Stromal cell of bone marrow (primary cell): Measurements from ENCODE around the gene SDR42E2.
"Not testable (repeated sequence)": the region's sequence is repeated elsewhere in the genome, so short reads cannot be mapped to it uniquely, and the experiment has no call there.

Experiments used
- DNase-seq: peaks from one replicate; pipeline ENCODE4 v3.0.0-alpha.2; 2012; ENCODE audit warnings: low read depth

Gene SDR42E2

DNA sequence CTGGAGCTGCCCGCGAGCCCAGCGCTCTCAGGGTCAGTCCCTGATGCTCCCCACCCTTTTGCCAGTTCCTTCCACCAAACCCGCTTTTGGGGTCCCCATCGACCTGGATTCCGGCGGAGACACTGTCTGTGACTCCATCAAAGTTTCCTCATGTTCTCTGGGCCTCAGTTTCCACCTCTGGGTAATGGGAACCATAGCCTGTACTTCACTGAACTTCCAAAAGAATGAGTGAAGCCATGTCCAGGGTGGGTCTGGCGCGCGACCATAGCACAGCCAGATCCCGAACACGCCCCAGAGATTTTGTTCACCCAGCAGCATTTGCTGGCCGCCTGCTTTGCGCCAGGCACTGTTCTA, 327 bp downstream of the SDR42E2 start:
- no peak for DNase-seq

GRCh38 chr16:22163806-22164205, 1.5 kb downstream of the SDR42E2 start:
- no peak for DNase-seq

- no peak for DNase-seq
Observed at GRCh38 chr16:22164482-22164881, 2.2 kb downstream of the SDR42E2 start.

GRCh38 chr16:22165508-22166285, 3.4 kb downstream of the SDR42E2 start:
- no peak for DNase-seq

DNA sequence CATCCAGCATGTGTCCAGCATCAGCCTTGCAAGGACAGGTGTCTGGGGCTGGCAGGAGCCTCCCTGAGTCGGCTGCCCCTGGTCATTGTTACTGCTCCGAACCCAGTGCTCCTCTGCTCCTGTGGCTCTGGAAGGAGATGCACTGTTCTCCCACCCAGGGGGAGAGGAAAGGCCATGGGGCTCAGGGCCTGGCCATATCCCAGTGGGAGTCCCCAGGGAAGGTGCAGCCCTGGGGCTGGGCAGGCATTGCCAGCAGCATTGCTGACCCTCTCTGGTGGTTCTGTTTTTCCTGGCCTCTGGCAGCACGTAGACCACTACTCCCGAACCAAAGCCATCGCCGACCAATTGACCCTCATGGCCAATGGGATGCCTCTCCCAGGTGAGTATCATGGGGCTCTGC, 9.6 kb downstream of the SDR42E2 start:
- no peak for DNase-seq

GRCh38 chr16:22172642-22173041, 10.3 kb downstream of the SDR42E2 start:
- DNase-seq: not testable (repeated sequence)

GRCh38 chr16:22174642-22175041, 12.3 kb downstream of the SDR42E2 start:
- DNase-seq: no peak

DNA sequence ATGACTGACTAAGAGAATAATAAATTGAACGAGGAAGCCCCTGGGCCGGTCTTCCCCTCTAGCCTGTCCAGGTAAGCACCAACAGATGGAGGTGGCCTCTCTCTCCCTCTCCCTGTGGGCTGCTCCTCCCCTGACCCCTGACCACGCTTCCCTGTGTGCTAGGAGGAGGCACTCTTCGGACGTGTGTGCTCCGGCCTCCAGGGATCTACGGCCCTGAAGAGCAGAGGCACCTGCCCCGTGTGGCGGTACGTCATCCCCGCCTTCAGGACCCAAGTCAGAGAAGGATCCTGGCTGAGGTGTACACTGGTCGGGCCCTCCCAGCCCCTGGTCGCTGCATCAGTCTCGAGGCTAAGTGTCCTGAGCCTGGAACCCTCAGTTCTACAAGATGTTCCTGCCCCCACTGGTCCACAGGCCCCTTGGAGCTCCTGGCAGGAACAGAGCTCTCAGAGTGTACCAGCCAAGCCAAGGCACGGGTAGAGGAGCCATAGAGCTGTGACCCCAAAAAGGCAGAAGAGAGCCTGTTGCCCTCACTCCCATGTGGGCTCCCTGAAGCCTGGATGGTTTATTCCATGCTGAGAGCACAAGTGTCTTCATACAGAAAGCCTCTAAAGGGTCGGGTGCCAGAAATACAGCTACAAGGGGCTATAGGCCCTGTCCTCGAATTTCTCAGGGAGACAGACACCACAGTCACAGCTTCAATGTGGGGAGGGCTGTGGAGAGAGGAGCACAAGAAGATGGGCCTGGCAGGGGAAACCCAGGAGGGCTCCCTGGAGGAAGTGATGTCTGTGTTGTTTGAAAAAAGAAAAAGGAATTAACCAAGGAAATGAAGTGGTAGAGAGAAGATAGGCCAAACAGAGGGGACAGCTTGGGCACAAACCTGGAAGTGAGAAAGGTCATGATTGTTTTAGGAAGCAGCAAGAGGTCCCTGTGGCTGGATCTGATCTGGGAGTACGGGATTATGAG, 15.9 kb downstream of the SDR42E2 start:
- no peak for DNase-seq

DNA sequence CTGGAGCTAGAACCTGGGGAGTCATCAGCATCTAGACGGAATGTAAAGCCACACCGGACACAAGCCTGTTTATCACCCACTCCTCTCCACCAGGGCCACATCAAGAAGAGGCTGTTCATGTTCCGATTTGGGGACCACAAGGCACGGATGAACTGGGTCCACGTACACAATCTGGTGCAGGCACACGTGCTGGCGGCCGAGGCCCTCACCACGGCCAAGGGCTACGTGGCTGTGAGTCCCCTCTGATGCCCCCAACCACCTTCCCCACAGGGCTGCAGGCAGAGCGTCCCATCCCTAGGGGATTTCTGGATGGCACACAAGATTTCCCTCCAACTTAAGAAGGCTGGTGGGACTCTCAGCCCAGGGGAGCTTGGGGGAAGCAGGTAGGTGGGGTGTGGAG, 19.1 kb downstream of the SDR42E2 start:
- DNase-seq: no peak

DNA sequence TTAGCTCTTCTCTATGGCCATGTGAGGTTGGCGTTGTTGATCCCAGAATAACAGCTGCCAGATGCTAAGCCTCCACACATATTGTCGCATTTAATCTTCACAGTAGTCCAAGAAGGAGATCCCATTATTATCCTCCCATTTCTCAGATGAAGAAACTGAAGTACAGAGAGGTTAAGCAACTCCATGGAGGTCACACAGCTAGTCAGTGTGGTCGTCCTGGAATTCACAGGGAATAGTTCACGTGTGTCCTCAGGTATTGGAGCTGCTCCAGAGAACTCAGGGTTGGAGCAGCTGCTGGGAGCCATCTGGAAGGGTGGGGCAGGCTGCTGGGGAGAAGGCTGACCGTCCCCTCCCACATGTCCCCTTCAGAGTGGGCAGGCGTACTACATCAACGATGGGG, 19.5 kb downstream of the SDR42E2 start:
- DNase-seq: no peak

- no peak for DNase-seq
Observed at GRCh38 chr16:22183335-22183734, 21.0 kb downstream of the SDR42E2 start.

- no peak for DNase-seq
Observed at GRCh38 chr16:22183901-22184614, 21.8 kb downstream of the SDR42E2 start.

- DNase-seq: no peak
Observed at GRCh38 chr16:22184615-22184968, 22.3 kb downstream of the SDR42E2 start.

GRCh38 chr16:22186517-22186916, 24.2 kb downstream of the SDR42E2 start:
- DNase-seq: no peak

DNA sequence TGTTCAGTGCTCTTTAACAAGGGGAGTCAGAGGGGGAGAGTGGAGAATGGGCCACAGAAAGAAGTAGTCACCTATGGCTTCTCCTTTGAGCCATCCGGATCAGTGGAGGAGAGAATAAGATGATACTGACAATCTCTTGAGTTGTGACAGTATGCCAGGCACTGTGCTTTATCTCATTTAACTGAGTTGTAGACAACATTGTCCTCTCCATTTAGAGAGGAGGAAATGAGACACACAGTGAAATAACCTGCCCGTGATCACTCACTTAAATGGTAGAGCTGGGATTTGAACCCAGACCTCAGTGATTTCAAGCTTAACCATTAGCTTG, 25.9 kb downstream of the SDR42E2 start:
- no peak for DNase-seq

DNA sequence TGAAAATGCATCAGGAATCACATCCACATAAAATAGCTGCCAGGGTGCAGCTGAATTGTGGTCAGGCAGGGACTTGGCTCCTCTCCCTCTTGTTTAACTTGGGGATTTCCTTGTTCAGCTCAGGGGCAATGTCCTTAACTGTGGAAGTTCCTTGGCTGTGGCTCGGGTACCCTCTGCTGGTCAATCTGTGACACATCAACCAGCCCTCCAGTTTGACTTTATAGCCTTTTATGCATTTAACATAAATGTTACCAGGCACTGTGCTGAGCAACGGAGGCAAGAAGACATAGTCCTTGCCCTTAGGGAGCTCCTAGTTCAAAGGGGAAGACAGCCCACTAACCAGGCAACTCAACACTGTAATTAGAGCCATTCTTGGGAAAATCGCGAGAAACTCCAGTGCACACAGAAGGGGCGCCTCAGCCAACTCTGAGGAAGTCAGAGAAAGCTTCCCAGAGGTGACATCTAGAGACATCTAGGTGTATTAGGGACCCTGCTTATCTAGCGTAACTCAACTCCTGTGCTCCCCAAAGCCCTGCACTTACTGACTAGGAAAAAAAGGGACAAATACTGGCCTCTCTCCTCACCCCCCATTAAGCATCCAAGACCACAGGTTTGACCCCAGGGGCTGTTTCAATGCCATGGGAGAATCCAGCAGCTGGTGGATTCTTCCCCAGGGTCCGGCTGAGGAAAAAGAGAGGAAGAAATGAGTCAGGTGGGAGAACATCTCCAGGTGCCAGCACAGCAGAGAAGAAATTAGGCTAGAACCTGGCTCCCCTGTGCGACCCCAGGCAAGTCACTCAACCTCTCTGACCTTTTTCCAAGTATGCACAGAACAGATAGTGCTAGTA, 26.5 kb downstream of the SDR42E2 start:
- peak; percentile 88 for DNase-seq

- DNase-seq: no peak
Observed at GRCh38 chr16:22189473-22190080, 27.3 kb downstream of the SDR42E2 start.

DNA sequence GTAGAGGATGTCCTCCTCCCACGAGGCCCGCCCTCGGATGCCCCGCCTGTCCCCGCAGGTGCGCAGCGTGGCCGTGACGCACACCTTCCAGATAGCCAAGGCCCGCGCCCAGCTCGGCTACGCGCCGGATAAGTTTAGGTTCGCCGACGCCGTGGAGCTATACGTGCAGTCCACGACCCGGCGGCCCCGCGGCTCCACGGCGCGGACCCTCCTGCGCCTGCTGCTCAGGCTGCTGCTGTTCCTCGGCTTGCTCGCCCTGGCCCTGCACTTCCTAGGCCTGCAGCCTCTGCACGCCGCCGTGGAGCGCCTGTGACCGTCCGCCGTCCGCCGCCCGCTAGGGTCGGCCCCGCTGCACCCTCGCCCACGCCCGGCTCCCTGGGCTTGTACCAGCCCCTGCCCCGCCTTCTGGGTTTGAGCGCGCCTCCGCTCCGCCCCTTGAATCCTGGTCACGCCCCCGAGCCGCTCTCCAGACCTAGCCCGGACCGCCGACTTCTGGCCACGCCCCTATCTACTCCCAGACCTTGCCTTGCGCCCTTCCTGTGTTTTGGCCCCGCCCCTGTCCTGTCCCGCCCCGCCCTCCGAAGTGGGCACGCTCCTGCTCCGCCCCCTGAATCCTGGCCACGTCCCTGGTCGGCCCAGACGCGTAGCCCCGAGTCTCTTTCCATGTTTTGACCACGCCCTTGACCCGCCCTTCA, 27.9 kb downstream of the SDR42E2 start:
- DNase-seq: no peak

- peak; percentile 99 for DNase-seq
Observed at GRCh38 chr16:22190776-22191531, 28.6 kb downstream of the SDR42E2 start.
